ENCODE results near the gene NUDT2.
"Not testable (repeated sequence)": the region's sequence is repeated elsewhere in the genome, so short reads cannot be mapped to it uniquely, and the experiment has no call there.

Gene NUDT2

GRCh38 chr9:34335376-34335775 is 6.0 kb downstream of the NUDT2 start:
- no peak for DNase-seq (ENCODE audit: low read depth, low spot score)

- DNase-seq (ENCODE audit: low read depth, low spot score) = no peak
Measured at GRCh38 chr9:34337403-34337802, 8.0 kb downstream of the NUDT2 start.

- DNase-seq (ENCODE audit: low read depth, low spot score) = not testable (repeated sequence)
Measured at GRCh38 chr9:34338079-34338478, 8.7 kb downstream of the NUDT2 start.

- no peak for DNase-seq (ENCODE audit: low read depth, low spot score)
Measured at GRCh38 chr9:34338665-34339385, 9.5 kb downstream of the NUDT2 start.

GRCh38 chr9:34341659-34342295 is 12.4 kb downstream of the NUDT2 start:
- no peak for DNase-seq (ENCODE audit: low read depth, low spot score)

GRCh38 chr9:34343090-34343489 is 13.7 kb downstream of the NUDT2 start:
- no peak for DNase-seq (ENCODE audit: low read depth, low spot score)

DNA sequence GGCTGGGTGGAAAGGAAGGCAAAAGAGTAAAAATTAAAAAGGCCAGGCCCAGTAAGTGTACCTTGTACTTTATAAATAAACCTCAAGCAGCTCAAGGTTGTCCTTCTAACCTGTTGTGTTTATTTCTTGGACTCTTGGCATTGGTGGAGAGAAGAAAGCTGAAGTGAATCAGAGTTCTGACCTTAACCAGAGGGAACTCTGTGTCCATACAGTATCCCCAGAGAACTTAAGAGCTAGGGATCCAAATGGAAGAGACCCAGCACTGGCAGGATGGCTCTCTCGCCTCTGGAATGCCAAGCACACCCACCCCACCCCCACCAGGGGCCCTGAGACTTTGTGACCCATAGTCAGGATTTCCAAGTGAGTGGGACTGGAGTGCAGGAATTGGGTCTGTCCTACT is 14.2 kb downstream of the NUDT2 start:
- no peak for DNase-seq (ENCODE audit: low read depth, low spot score)

GRCh38 chr9:34346873-34347799 is 17.8 kb downstream of the NUDT2 start:
- DNase-seq (ENCODE audit: low read depth, low spot score) = no peak

DNA sequence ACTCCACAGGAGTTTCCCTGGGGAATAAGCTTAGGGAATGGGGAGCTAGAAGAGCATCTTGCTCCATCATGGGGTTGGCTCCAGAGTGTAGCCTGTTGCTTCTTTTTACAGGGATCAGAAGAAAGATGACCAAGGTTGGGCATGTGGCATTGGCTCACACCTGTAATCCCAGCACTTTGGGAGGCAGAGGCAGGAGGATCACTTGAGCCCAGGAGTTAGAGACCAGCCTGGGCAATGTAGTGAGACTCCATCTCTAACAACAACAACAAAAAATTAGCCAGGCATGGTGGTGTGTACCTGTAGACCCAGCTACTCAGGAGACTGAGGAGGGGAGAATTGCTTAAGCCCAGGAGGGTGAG is 18.4 kb downstream of the NUDT2 start:
- no peak for DNase-seq (ENCODE audit: low read depth, low spot score)

DNA sequence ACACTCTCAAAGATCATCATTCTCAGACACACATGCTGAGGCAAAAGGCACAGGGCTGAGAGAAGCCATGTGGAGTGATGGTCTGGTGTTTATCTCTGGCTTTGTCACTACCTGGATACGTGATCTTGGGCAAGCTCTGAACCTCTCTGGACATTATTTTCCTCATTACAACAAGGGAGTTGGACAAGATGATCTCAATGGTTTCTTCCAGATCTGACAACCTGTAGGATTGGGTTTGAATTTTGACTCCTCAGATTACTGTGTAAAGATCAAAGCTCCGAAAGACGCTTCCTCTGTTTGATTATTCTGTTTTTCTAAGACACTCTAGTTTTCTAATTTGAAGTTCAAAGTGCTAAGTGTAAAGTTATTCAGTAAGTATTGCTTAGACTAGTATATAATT is 20.0 kb downstream of the NUDT2 start:
- DNase-seq (ENCODE audit: low read depth, low spot score) = no peak

DNA sequence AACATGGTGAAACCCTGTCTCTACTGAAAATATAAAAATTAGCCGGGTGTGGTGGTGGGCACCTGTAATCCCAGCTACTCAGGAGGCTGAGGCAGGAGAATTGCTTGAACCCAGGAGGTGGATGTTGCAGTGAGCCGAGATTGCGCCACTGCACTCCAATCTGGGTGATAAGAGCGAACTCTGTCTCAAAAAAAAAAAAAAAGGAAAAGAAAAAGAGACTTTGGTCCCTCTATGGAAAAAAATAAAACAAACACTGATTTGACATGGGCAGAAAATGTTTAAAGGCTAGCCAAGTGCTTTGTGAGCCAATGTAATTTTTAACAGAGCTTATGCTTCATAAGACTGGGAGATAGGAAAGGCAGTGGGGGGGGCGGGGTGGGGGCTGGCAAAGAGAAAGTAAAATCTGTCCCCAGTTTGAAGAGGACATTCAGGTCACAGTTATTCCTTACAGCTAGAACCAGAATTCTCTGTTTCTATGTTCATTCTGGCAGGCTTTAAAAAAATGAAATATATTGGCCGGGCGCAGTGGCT is 22.8 kb downstream of the NUDT2 start:
- not testable (repeated sequence) for DNase-seq (ENCODE audit: low read depth, low spot score)

- not testable (repeated sequence) for DNase-seq (ENCODE audit: low read depth, low spot score)
Measured at GRCh38 chr9:34352957-34353356, 23.6 kb downstream of the NUDT2 start.

GRCh38 chr9:34362614-34363214 is 33.3 kb downstream of the NUDT2 start:
- no peak for DNase-seq (ENCODE audit: low read depth, low spot score)

DNA sequence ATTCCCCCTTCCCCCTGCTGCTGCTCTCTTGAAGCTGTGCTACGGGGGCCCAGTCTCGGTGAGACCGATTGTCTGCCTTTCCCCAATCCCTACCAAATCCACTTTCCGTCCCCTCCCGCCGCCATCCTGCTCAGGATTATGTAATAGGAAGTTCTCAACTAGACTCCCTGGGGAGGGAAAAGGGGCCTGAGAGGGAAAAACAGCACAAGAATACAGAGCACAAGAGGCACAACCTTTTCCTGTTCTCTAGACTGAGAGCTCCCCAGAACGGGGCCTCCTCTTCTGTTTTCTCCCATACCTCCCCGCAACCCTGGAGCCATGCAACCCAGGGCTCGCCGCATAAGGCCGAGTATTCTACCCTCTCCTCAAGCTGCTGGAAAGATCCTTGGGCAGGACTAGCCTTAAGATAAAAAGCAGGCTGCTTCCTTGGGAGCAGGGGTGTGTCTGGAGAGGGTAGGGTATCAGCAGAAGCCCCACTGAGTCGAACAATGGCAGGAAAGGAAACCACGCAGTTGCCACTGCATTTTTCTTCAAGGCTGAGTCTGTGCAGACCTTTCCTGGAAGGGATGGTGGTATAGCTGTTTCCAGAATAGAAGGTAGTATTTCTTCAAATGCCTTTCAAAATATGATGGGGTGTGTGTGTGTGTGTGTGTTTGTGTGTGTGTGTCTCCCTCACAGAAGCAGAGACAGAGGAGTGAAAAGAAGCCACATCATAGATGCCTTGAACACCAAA is 34.4 kb downstream of the NUDT2 start:
- no peak for DNase-seq (ENCODE audit: low read depth, low spot score)

DNA sequence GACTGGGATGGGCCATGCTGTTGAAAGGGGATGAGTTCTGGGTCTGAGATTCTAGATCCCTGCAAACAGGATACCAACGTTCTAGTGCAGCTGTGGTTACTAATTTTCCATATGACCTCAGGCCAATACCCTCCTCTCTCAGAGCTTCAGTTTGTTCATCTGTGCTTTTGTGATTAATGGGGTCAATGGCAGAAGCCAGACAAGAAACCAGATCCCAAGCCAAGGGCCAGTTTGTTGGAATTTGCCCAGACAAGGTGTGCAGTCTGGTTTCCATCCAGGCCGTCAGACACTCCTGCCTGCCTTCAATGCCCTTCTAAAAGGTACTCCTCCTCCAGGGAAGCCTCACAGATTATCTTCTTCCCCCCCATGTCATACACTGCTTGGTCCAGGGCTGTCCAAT is 35.9 kb downstream of the NUDT2 start:
- no peak for DNase-seq (ENCODE audit: low read depth, low spot score)

DNA sequence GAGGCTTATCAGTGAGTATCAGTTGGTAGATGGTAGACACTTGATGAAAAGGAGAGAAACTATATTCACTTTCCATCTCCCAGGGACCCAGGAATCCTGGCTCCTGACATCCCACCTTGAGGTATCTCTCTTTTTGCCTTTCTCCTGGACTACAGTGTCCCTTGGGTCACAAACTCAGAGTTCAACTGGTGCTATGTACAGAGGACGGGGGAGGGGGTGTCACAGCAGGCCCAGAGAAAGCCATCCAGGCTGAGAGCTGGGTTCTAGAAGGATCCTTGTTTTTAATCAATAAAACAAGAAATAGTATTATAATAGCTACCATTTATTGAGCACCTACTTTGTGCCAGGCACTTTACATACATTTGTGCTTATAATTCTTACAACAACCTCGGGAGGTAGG is 37.0 kb downstream of the NUDT2 start:
- DNase-seq (ENCODE audit: low read depth, low spot score) = no peak

DNA sequence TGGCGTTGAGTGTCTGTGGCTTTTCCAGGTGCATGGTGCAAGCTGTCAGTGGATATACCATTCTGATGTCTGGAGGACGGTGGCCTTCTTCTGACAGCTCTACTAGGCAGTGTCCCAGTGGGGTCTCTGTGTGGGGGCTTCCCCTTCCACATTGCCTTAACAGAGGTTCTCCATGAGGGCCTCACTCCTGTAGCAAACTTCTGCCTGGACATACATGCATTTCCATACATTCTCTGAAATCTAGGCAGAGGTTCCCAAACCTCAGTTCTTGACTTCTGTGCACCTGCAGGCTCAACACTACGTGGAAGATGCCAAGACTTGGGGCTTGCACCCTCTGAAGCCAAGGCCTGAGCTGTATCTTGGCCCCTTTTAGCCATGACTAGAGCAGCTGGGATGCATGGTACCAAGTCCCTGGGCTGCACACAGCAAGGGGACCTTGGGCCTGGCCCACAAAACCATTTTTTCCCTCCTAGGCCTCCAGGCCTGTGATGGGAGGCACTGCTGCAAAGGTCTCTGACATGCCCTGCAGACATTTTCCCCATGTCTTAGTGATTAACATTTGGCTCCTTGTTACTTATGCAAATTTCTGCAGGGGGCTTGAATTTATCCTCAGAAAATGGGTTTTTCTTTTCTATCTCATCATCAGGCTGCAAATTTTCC is 38.5 kb downstream of the NUDT2 start:
- DNase-seq (ENCODE audit: low read depth, low spot score) = not testable (repeated sequence)

DNA sequence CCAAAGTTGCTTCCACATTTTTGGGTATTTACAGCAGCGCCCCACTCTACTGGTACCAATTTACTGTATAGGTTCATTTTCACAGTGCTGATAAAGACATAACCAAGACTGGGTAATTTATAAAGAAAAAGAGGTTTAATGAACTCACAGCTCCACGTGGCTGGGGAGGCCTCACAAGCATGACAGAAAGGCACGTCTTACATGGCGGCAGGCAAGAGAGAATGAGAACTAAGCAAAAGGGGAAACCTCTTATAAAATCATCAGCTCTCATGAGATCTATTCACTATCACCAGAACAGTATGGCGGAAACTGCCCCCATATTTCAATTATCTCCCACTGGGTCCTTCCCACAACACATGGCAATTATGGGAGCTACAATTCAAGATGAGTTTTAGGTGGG is 39.4 kb downstream of the NUDT2 start:
- not testable (repeated sequence) for DNase-seq (ENCODE audit: low read depth, low spot score)

DNA sequence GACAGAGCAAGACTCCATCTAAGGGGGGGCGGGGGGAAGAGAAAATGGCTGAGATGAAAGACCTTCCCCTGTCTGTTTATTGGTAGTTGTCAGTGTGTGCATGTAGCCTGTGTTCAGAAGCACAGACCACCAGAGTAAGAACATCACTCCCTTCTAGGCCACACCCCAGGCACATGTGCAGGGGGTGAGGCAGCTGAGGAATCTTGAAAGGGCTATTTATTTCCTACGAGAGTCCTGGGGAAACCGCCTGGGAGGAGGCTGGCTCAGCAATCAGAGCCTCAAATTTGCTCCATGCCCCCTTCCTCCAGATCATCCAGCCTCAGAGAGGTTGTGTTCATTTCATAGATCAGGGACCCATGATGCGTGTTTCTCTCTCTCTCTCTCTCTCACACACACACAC is 40.3 kb downstream of the NUDT2 start:
- DNase-seq (ENCODE audit: low read depth, low spot score) = no peak

DNA sequence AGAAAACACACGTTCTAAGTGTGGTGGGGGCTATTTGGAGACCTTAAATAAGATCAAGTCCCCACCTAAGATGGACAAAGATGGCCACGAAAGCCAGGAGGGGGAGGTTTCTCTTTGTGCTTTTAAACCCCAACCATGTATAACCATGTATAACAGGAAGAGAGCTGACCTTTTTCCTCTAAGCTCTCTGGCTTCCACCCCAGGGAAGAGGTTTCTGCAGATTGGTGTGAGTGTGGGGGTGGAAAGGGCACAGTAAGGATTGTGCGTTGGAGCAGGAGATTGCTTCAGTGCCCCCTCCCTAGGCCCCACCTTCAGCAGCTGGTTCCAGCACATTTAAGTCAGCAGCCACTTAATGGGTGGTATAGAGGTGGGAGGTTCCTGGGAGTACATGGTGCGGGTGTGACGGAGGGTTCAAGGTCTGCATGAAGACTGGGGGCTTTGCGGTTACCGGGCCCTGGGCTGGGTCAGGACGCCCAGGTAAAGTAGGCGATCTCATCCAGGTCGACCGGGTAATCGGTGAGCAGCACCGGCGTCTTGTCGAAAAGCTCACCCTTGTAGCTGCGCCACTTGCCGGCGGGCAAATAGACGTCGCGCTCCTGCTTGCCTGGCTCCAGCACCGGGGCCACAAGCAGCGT is 41.1 kb downstream of the NUDT2 start:
- no peak for DNase-seq (ENCODE audit: low read depth, low spot score)

All from activated CD4-positive, CD25-positive, alpha-beta regulatory T cell treated with anti-CD3 and anti-CD28 coated beads, Interleukin-2, amount 50 U/mL, for 16 hours (primary cell).